Epithelial cell of proximal tubule (primary cell): ENCODE data around the gene TMEM87B. TPM values are rescaled to one million over a fixed set of nuclear protein-coding genes. Genes with fewer than 3 reads are reported as not detected.

Experiments
- DNase-seq: peaks from one replicate; pipeline ENCODE4 v3.0.0-alpha.2; 2011; ENCODE audit warnings: low read depth
- H3K4me3 ChIP-seq: 2 replicates; pipeline ENCODE4 v1.5.1; 2011; ENCODE audit warnings: low read depth, mild to moderate bottlenecking, low read length
- CTCF ChIP-seq: conservative IDR thresholded peaks from 2 replicates; pipeline ENCODE4 v1.5.1; 2012; ENCODE audit warnings: low read depth, mild to moderate bottlenecking, low read length
- total RNA-seq: library from RNA; depleted of rRNA; stranded (reverse); fragments of >200 nt; gene quantifications from 2 replicates; pipeline ENCODE4 v1.2.3, GENCODE V29; 2015

TMEM87B gene
- total RNA-seq, result 11.7 and 20.8 TPM in 2 replicates

- DNase-seq, result no peak
- TF ChIP-seq CTCF, result no peak
- peak within 1 kb of the TSS; percentile 82 for H3K4me3 ChIP-seq
Observed at GRCh38 chr2:112054847-112055729, at the start of gene TMEM87B. TMEM87B (plus strand) TSS chr2:112055269; CDS start chr2:112055592, 323 bp downstream.

GRCh38 chr2:112005406-112006075, 49.5 kb upstream of the TMEM87B start:
- no peak for DNase-seq
- H3K4me3 ChIP-seq, result no peak overlapping the region
- TF ChIP-seq CTCF, result no peak

- no peak for DNase-seq
Observed at GRCh38 chr2:112006076-112006410, 49.0 kb upstream of the TMEM87B start.

GRCh38 chr2:112007493-112007892, 47.6 kb upstream of the TMEM87B start:
- TF ChIP-seq CTCF, result no peak
- DNase-seq, result no peak
- H3K4me3 ChIP-seq, result no peak overlapping the region

More at GRCh38 chr2:112006076-112006410, 49.0 kb upstream of the TMEM87B start:
- no peak for TF ChIP-seq CTCF
- H3K4me3 ChIP-seq, result no peak overlapping the region

GRCh38 chr2:112008910-112009485, 46.1 kb upstream of the TMEM87B start:
- no peak for DNase-seq
- TF ChIP-seq CTCF, result no peak
- H3K4me3 ChIP-seq, result no peak overlapping the region

GRCh38 chr2:112010751-112011150, 44.3 kb upstream of the TMEM87B start:
- no peak overlapping the region for H3K4me3 ChIP-seq
- DNase-seq, result no peak
- TF ChIP-seq CTCF, result no peak
